Glomerular visceral epithelial cell (primary cell): Measurements from ENCODE around the gene SLC10A6.

ENCODE experiments used
- DNase-seq: peaks from one replicate; pipeline ENCODE4 v3.0.0-alpha.2; 2016; ENCODE audit errors: extremely low spot score

Gene SLC10A6

GRCh38 chr4:86778175-86778574 lies 71.0 kb downstream of the SLC10A6 start:
- no peak for DNase-seq

- no peak for DNase-seq
Observed at GRCh38 chr4:86775061-86775460, 74.1 kb downstream of the SLC10A6 start.
